Stimulated activated CD8-positive, alpha-beta memory T cell treated with anti-CD3 and anti-CD28 coated beads, Interleukin-2, amount 100 ng/mL, for 48 hours (primary cell): ENCODE data around the gene HNRNPH2.

ENCODE experiments used
- DNase-seq, 2 donors: peaks; one replicate each; pipeline ENCODE4 v3.0.0-alpha.2; 2020; ENCODE audit warnings: low read depth in 2 of 2

The HNRNPH2 gene

GRCh38 chrX:101395789-101396188 lies 12.2 kb upstream of the HNRNPH2 start:
- no peak for DNase-seq

GRCh38 chrX:101397779-101398178 lies 10.2 kb upstream of the HNRNPH2 start:
- no peak for DNase-seq

DNA sequence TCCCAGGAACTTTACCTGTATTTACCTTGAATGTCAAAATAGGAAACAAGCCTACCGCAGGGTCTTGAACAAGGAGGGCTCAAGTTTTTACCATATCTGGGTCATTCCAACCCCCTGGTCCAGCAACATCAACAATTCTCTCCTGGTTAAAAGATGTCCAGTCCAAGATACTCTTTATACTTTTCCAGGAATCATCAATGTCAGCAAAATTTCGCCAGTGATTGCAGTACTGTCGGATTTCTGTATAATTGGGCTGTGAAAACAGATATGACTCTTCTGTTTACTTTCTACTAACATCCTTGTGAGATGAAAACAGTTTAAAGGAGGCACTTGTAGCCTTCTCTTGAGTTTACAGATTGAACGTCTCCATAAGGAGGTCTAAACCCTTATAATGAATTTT lies 9.3 kb upstream of the HNRNPH2 start:
- no peak for DNase-seq

- no peak for DNase-seq
Measured at GRCh38 chrX:101399825-101400224, 8.2 kb upstream of the HNRNPH2 start.

DNA sequence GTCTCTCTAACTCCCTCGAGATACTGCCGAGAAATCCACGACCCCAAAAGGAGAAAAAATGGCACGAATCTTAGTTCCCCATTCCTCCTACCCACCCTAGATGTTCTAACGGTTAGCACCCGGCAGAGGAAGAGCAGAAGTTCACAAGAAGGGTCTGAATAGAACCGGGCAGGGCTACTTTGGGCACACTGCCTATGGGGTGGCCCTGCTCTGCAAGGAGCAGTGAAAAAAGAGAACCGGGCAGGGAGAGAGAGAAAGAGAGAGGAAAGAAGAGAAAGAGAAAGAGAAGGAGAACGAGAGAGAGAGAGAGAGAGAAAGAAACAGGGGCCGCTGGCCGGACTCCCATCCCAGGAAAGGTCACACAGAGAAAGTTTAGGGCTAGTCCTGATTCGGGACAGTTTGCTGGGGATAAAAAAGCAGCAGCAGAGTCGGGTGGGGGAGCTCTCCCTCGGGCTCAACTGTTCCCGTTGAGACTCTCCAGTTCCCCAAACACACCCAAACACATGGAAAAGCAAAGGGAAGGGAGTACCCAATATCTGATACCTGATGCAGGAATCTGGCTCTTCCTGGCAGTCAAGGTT lies 765 bp upstream of the HNRNPH2 start:
- no peak for DNase-seq

- DNase-seq = no peak
Measured at GRCh38 chrX:101408532-101408841, 465 bp downstream of the HNRNPH2 start.

DNA sequence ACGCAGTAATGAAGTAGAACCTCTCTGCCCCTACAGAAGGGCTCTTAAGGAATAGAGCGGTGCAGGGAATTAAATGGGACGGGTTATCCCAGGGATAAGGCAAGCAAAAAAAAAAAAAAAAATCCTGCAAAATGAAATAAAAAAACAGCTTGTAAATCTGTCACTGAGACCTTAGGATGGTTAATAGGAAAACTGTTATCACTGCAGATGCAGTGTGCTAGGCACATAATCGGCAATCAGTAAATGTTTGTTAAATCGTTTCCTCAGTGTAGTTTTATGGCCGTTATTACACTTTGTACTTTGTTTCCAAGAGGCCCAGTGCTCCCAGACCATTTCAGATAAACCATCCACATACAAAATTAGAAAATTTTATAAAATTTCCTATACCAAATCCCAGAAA lies 1.0 kb downstream of the HNRNPH2 start:
- DNase-seq = no peak

DNA sequence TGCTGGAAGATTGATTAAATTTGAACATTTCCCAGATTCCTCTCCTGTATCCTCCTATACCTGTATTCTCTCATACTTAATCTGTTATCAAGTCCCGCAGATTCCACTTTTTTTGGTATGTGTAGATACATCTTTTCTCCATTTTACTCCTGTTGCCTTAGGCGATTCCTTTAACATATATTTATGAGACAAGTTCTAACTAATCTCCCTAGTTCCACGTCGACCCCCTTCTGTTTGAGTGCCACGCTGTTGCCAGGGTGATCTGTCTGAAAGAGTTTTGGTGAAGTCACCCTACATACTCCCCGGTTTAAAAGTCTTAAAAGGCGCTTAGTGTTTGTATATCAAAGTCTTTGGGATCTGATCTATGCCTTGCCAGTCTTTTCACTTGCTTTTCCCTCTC lies 2.4 kb downstream of the HNRNPH2 start:
- no peak for DNase-seq

DNA sequence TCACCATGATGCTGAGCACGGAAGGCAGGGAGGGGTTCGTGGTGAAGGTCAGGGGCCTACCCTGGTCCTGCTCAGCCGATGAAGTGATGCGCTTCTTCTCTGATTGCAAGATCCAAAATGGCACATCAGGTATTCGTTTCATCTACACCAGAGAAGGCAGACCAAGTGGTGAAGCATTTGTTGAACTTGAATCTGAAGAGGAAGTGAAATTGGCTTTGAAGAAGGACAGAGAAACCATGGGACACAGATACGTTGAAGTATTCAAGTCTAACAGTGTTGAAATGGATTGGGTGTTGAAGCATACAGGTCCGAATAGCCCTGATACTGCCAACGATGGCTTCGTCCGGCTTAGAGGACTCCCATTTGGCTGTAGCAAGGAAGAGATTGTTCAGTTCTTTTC lies 4.0 kb downstream of the HNRNPH2 start:
- DNase-seq = no peak

DNA sequence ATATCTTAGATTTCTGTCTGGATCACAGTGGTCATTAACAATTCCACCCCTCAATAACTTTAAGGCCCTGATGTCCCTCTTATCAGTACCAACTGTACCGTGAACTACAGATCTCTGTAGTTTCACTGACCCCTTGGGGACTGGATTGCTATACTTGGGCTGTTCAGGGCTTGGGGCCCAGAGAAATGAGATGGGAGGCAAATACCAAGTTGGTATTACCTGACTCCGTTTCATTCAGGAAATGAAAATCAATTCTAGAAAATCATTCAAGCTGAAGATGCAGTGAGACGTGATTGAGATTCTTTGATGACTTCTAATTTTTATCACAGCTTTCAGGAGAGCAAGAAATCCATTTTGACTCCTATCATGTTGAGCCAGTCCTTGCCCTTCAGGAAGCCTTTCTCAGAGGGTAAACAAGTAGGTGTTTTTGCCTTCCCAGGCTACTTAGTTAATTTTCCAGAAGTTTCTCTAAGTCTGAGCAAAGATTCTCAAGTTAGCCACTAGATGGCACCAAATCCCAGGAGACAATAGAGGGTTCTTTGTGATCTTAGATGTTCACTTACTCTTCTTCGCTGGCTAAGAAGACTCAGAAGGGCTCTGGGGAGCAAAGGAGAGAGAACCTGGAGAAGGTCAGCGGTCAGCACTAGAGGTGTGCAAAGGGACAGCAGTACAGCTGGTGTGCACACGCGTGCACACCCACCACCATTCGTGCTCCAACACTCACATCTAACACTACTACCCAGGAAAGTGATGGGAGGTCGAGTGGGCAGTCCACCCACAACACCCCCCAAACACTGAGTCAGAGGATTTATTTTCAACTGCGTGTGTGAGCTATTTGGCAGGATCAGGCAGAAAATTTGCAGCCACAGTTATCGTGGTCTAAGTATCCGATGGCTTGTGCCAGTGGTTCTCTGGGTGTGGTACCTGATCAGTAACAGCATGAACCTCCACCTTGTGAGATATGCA lies 7.4 kb downstream of the HNRNPH2 start:
- no peak for DNase-seq

GRCh38 chrX:101416691-101417090 lies 8.7 kb downstream of the HNRNPH2 start:
- DNase-seq = no peak

- no peak for DNase-seq
Measured at GRCh38 chrX:101417190-101417589, 9.2 kb downstream of the HNRNPH2 start.

- DNase-seq = peak in 1 of 2 donors; percentile 17
Measured at GRCh38 chrX:101417981-101418841, 10.2 kb downstream of the HNRNPH2 start.

GRCh38 chrX:101419489-101419888 lies 11.5 kb downstream of the HNRNPH2 start:
- DNase-seq = no peak

DNA sequence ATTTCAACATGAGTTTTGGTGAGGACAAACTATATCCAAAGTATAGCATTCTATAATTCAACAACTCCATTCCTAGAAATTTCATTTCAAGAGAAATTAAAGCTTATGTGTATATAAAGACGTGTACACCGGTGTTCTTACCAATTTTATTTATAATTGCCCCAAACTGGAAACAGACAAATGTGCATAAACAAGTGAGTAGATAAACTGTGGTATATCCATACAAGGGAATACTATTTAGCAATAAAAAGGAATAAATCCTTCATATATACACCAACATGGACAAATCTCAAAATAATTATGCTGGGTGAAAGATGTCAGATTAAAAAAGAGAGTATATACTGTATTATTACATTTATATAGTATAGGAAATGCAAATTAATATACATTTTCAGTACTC lies 19.9 kb downstream of the HNRNPH2 start:
- DNase-seq = no peak

DNA sequence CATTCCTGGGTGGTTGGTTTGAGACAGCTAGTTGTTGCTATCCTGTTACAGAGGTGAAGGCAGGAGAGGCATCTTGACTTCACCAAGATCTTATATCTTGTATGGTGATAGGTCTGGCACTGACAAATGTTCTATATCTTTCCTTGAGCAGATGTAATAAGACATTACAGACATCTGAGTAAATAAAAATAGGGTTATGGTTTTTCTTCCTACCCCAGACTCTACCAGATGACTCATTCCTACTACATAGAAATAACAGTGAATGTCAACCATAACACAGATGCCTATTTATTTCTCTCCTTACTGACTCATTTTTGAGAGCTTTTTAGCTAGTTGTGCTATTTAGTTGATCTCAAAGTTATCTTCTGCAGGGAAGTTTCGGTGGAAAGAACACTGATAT lies 21.9 kb downstream of the HNRNPH2 start:
- no peak for DNase-seq

GRCh38 chrX:101430457-101431078 lies 22.5 kb downstream of the HNRNPH2 start:
- no peak for DNase-seq

DNA sequence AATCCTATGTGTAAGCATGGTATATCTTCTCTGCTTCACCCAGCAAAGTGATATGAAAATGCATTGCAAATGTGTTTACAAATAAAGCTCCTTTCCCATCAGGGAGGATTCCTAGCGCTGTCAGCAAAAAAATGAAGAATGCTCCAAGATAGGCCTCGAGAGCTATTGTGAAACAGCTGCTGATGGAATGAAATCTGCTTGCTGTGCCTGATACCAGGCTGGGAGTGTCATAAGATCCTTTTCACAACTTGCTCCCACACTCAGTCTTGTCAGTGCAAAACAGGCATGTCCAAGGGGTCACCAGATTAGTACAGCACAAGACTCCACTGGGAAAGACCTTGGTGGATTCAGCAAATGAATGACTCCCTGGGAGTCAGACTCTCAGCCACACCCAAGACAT lies 34.1 kb downstream of the HNRNPH2 start:
- DNase-seq = no peak

GRCh38 chrX:101449279-101449678 lies 41.3 kb downstream of the HNRNPH2 start:
- no peak for DNase-seq

GRCh38 chrX:101450085-101450484 lies 42.1 kb downstream of the HNRNPH2 start:
- no peak for DNase-seq

DNA sequence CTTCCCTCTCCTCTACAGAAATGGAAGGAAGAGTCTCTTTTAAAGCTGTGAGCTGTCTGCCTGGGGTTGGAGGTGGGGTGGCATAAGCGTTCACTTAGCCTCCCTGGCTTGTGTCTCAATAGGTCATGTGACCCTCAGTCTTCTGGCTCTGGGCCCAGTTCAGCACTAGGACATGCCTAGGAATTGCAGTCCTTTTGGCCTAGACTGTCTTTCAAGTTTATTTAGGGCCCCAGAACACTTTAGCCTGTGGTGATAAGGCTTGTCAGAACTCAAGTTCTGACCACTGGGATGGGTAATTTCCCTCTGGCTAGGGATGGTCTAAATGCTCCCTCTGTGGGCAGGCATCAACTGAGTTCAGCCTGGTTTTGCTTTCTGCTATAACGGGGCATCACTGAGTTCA lies 42.9 kb downstream of the HNRNPH2 start:
- DNase-seq = no peak

GRCh38 chrX:101452056-101452455 lies 44.0 kb downstream of the HNRNPH2 start:
- no peak for DNase-seq
